SW 1271 (cell line): ENCODE results near the gene HYAL3.
"Not testable (repeated sequence)": the region's sequence is repeated elsewhere in the genome, so short reads cannot be mapped to it uniquely, and the experiment has no call there.

ENCODE experiments used
- DNase-seq, 2 experiments: peaks; one replicate each; lab custom pipeline; 2025; lab: John Stamatoyannopoulos, UW

HYAL3 gene

GRCh38 chr3:50314342-50314741 lies 15.1 kb upstream of the HYAL3 start:
- DNase-seq: no peak

GRCh38 chr3:50312041-50312440 lies 12.8 kb upstream of the HYAL3 start:
- DNase-seq: not testable (repeated sequence)

GRCh38 chr3:50304601-50305000 lies 5.4 kb upstream of the HYAL3 start:
- no peak for DNase-seq

GRCh38 chr3:50303013-50303815 lies 4.0 kb upstream of the HYAL3 start, which contains the start of gene HYAL1:
HYAL1 (minus strand) TSS chr3:50303574; CDS start chr3:50302956, 618 bp downstream.
- no peak for DNase-seq

GRCh38 chr3:50302095-50303012 lies 3.1 kb upstream of the HYAL3 start:
- no peak for DNase-seq

- DNase-seq: no peak
These were observed 1.6 kb upstream of the HYAL3 start for GRCh38 chr3:50300681-50301254.

GRCh38 chr3:50299929-50300680 lies 900 bp upstream of the HYAL3 start:
- DNase-seq: no peak

GRCh38 chr3:50299638-50299928 lies 378 bp upstream of the HYAL3 start:
- DNase-seq: no peak

- no peak for DNase-seq
These were observed 1.1 kb downstream of the HYAL3 start for GRCh38 chr3:50297896-50298725.

GRCh38 chr3:50297384-50297775 lies 1.8 kb downstream of the HYAL3 start:
- no peak for DNase-seq

- no peak for DNase-seq
These were observed 2.4 kb downstream of the HYAL3 start for GRCh38 chr3:50296721-50297383.

- no peak for DNase-seq
These were observed 3.4 kb downstream of the HYAL3 start for GRCh38 chr3:50295553-50296431.

GRCh38 chr3:50294492-50295403 lies 4.5 kb downstream of the HYAL3 start:
- no peak for DNase-seq

GRCh38 chr3:50294089-50294488 lies 5.1 kb downstream of the HYAL3 start:
- no peak for DNase-seq

- no peak for DNase-seq
These were observed 6.0 kb downstream of the HYAL3 start for GRCh38 chr3:50293079-50293801.

GRCh38 chr3:50292159-50293078 lies 6.8 kb downstream of the HYAL3 start, which contains the start of gene IFRD2:
IFRD2 (minus strand) TSS chr3:50292429; CDS start chr3:50292274, 155 bp downstream.
- peak; percentile 74 to 92 for DNase-seq
